Duodenal mucosa (tissue), 2 donors: Measurements from ENCODE around the gene ARHGAP45.

Experiments used
- H3K27ac ChIP-seq: one replicate; pipeline ENCODE4 v1.7.0; 2013; ENCODE audit warnings: low read depth, low read length
- H3K27me3 ChIP-seq, 2 donors: one replicate each; pipeline ENCODE4 v1.7.0; 2013; ENCODE audit warnings: low read length in 2 of 2, control low read depth in 1 of 2; ENCODE audit not compliant: insufficient read depth in 2 of 2, control insufficient read depth in 1 of 2
- H3K36me3 ChIP-seq, 2 donors: one replicate each; pipeline ENCODE4 v1.7.0; 2013; ENCODE audit warnings: low read length in 2 of 2, control low read depth in 1 of 2; ENCODE audit not compliant: insufficient read depth in 2 of 2, control insufficient read depth in 1 of 2
- H3K4me1 ChIP-seq, 2 donors: one replicate each; pipeline ENCODE4 v1.7.0; 2013; ENCODE audit warnings: low read length in 2 of 2, control low read depth in 1 of 2; ENCODE audit not compliant: insufficient read depth in 2 of 2, control insufficient read depth in 1 of 2
- H3K4me3 ChIP-seq, 2 donors: one replicate each; pipeline ENCODE4 v1.7.0; 2013; ENCODE audit warnings: low read length in 2 of 2, low read depth in 1 of 2
- H3K9ac ChIP-seq, 2 donors: one replicate each; pipeline ENCODE4 v1.7.0; 2013; ENCODE audit warnings: low read length in 2 of 2, low read depth in 1 of 2
- H3K9me3 ChIP-seq, 2 donors: one replicate each; pipeline ENCODE4 v1.7.0; 2013; ENCODE audit warnings: low read length in 2 of 2, control low read depth in 1 of 2; ENCODE audit not compliant: control insufficient read depth in 1 of 2

Gene ARHGAP45

GRCh38 chr19:1055028-1055425 lies 11.9 kb upstream of the ARHGAP45 start:
- no peak overlapping the region for H3K27ac ChIP-seq
- H3K36me3 ChIP-seq: no peaks in the 10 kb centered on the region
- H3K27me3 ChIP-seq: no peaks in the 10 kb centered on the region
- H3K9me3 ChIP-seq: no peaks in the 10 kb centered on the region
- H3K4me1 ChIP-seq: no peaks in the 10 kb centered on the region
- no peak overlapping the region for H3K4me3 ChIP-seq
- H3K9ac ChIP-seq: no peak overlapping the region

GRCh38 chr19:1055886-1056620 lies 10.9 kb upstream of the ARHGAP45 start:
- Histone ChIP-seq H3K4me3 (no peak overlapping the region), H3K9me3 (no peaks in the 10 kb centered on the region), H3K27me3 (no peaks in the 10 kb centered on the region), H3K9ac (no peak overlapping the region), H3K27ac (no peak overlapping the region), H3K36me3 (no peaks in the 10 kb centered on the region), H3K4me1 (no peaks in the 10 kb centered on the region)

GRCh38 chr19:1057176-1057855 lies 9.7 kb upstream of the ARHGAP45 start:
- Histone ChIP-seq H3K4me3 (no peak overlapping the region), H3K27ac (no peak overlapping the region), H3K36me3 (no peaks in the 10 kb centered on the region), H3K4me1 (no peaks in the 10 kb centered on the region), H3K9me3 (no peaks in the 10 kb centered on the region), H3K9ac (no peak overlapping the region), H3K27me3 (no peaks in the 10 kb centered on the region)

GRCh38 chr19:1058112-1058511 lies 8.9 kb upstream of the ARHGAP45 start:
- no peaks in the 10 kb centered on the region for H3K27me3 ChIP-seq
- H3K9ac ChIP-seq: no peak overlapping the region
- H3K4me3 ChIP-seq: no peak overlapping the region
- H3K4me1 ChIP-seq: no peaks in the 10 kb centered on the region
- H3K36me3 ChIP-seq: no peaks in the 10 kb centered on the region
- no peak overlapping the region for H3K27ac ChIP-seq
- H3K9me3 ChIP-seq: no peaks in the 10 kb centered on the region

- Histone ChIP-seq H3K4me3 (no peak overlapping the region), H3K36me3 (no peaks in the 10 kb centered on the region), H3K4me1 (peaks cover 4 to 11% of the 10 kb centered on the region in 2 donors), H3K9ac (no peak overlapping the region), H3K27me3 (peaks cover 0 to 4% of the 10 kb centered on the region in 2 donors), H3K9me3 (no peaks in the 10 kb centered on the region), H3K27ac (no peak overlapping the region)
Observed at GRCh38 chr19:1060689-1061088, 6.3 kb upstream of the ARHGAP45 start.

GRCh38 chr19:1061987-1062386 lies 5.0 kb upstream of the ARHGAP45 start:
- Histone ChIP-seq H3K27me3 (peaks cover 12 to 15% of the 10 kb centered on the region in 2 donors), H3K4me3 (no peak overlapping the region), H3K4me1 (peaks cover 4 to 20% of the 10 kb centered on the region in 2 donors), H3K27ac (no peak overlapping the region), H3K36me3 (no peaks in the 10 kb centered on the region), H3K9me3 (no peaks in the 10 kb centered on the region), H3K9ac (no peak overlapping the region)

- Histone ChIP-seq H3K9ac (no peak overlapping the region), H3K27me3 (peaks cover 13 to 15% of the 10 kb centered on the region in 2 donors), H3K4me1 (peaks cover 4 to 20% of the 10 kb centered on the region in 2 donors), H3K27ac (no peak overlapping the region), H3K4me3 (no peak overlapping the region), H3K36me3 (no peaks in the 10 kb centered on the region), H3K9me3 (no peaks in the 10 kb centered on the region)
Observed at GRCh38 chr19:1062387-1063029, 4.5 kb upstream of the ARHGAP45 start.

- no peaks in the 10 kb centered on the region for H3K36me3 ChIP-seq
- H3K9ac ChIP-seq: no peak overlapping the region
- H3K4me1 ChIP-seq: peaks cover 4 to 20% of the 10 kb centered on the region in 2 donors
- no peak overlapping the region for H3K27ac ChIP-seq
- H3K4me3 ChIP-seq: no peak overlapping the region
- no peaks in the 10 kb centered on the region for H3K9me3 ChIP-seq
- H3K27me3 ChIP-seq: peaks cover 13 to 18% of the 10 kb centered on the region in 2 donors
Observed at GRCh38 chr19:1063030-1063908, 3.7 kb upstream of the ARHGAP45 start.

GRCh38 chr19:1063909-1064660 lies 2.9 kb upstream of the ARHGAP45 start:
- H3K9me3 ChIP-seq: no peaks in the 10 kb centered on the region
- H3K4me1 ChIP-seq: peaks cover 8 to 24% of the 10 kb centered on the region in 2 donors
- H3K4me3 ChIP-seq: no peak overlapping the region
- peaks cover 13 to 26% of the 10 kb centered on the region in 2 donors for H3K27me3 ChIP-seq
- no peak overlapping the region for H3K9ac ChIP-seq
- H3K27ac ChIP-seq: no peak overlapping the region
- no peaks in the 10 kb centered on the region for H3K36me3 ChIP-seq
